CD4-positive, CD25-positive, alpha-beta regulatory T cell (primary cell): ENCODE measurements around the gene COX7A2L. TPM values are rescaled to one million over a fixed set of nuclear protein-coding genes. Genes with fewer than 3 reads are reported as not detected.
A peak's percentile ranks its signal among the peaks of the same experiment; 100 is the strongest.

Experiments used
- ATAC-seq, 2 donors: fragments of 150-1000 bp; cut with Tn5 transposase; one replicate each; pipeline ENCODE4 v1.10.0; 2021; ENCODE audit warnings: low read depth in 2 of 2, moderate number of reproducible peaks in 2 of 2, moderate library complexity in 1 of 2
- DNase-seq, 3 donors: peaks; one replicate each; pipeline versions ENCODE4 v3.0.0 to v3.0.0-alpha.2; 2012 to 2022; ENCODE audit warnings: mixed read lengths in 1 of 3
- H3K27ac ChIP-seq: one replicate; pipeline ENCODE4 v1.7.0; 2013; ENCODE audit warnings: mild to moderate bottlenecking, low read length; ENCODE audit not compliant: insufficient read depth, poor library complexity, severe bottlenecking
- H3K27me3 ChIP-seq: one replicate; pipeline ENCODE4 v1.7.0; 2013; ENCODE audit warnings: low read length; ENCODE audit not compliant: control insufficient read depth, insufficient read depth
- H3K36me3 ChIP-seq: one replicate; pipeline ENCODE4 v1.7.0; 2013; ENCODE audit warnings: mild to moderate bottlenecking, low read length, moderate library complexity; ENCODE audit not compliant: control insufficient read depth, insufficient read depth
- H3K4me1 ChIP-seq: 2 replicates; pipeline ENCODE4 v1.7.0; 2013; ENCODE audit warnings: mild to moderate bottlenecking, low read length; ENCODE audit not compliant: insufficient read depth, control insufficient read depth, poor library complexity, severe bottlenecking
- H3K4me3 ChIP-seq: one replicate; pipeline ENCODE4 v1.7.0; 2013; ENCODE audit warnings: low read depth, mild to moderate bottlenecking, low read length, moderate library complexity
- H3K9me3 ChIP-seq, 2 experiments: 1 replicate in 1 of 2; 2 replicates in 1 of 2; pipeline ENCODE4 v1.7.0; 2013; ENCODE audit warnings: low read length in 2 of 2, mild to moderate bottlenecking in 1 of 2, moderate library complexity in 1 of 2; ENCODE audit not compliant: control insufficient read depth in 2 of 2
- H3K27ac Mint-ChIP-seq, 3 donors: one replicate each; pipeline ENCODE4 v1.8.0; 2020 to 2022; ENCODE audit warnings: mild to moderate bottlenecking in 3 of 3, mixed read lengths in 3 of 3, moderate library complexity in 2 of 3
- H3K27me3 Mint-ChIP-seq: one replicate; pipeline ENCODE4 v1.8.0; 2022; ENCODE audit warnings: mild to moderate bottlenecking, mixed read lengths
- H3K36me3 Mint-ChIP-seq: one replicate; pipeline ENCODE4 v1.8.0; 2020; ENCODE audit warnings: mixed read lengths
- H3K4me1 Mint-ChIP-seq, 4 donors: one replicate each; pipeline ENCODE4 v1.8.0; 2020 to 2022; ENCODE audit warnings: mixed read lengths in 4 of 4, mild to moderate bottlenecking in 1 of 4
- H3K4me3 Mint-ChIP-seq, 4 donors: one replicate each; pipeline ENCODE4 v1.8.0; 2020 to 2022; ENCODE audit warnings: mild to moderate bottlenecking in 4 of 4, mixed read lengths in 4 of 4, moderate library complexity in 3 of 4
- H3K9me3 Mint-ChIP-seq, 7 donors: one replicate each; pipeline ENCODE4 v1.8.0; 2020 to 2022; ENCODE audit warnings: mixed read lengths in 7 of 7, mild to moderate bottlenecking in 3 of 7, moderate library complexity in 2 of 7
- polyA plus RNA-seq, 4 donors: library from polyadenylated mRNA; unstranded; fragments of 300-500 nt; fragmentation: Illumina TruSeq; gene quantifications; one replicate each; pipeline ENCODE4 v1.2.3, GENCODE V29; 2021
- total RNA-seq: library from RNA; stranded (reverse); gene quantifications from one replicate; pipeline ENCODE4 v1.2.3, GENCODE V29; 2022

Gene COX7A2L
- total and polyA plus RNA-seq, 5 donors from 2014 or later, result 57.2 to 214 (median 191) TPM

- DNase-seq (no peak), ATAC-seq (no peak)
- H3K36me3 ChIP-seq, result peaks cover 95% of the 10 kb centered on the region
- no peak overlapping the region for H3K27ac ChIP-seq
- no peaks in the 10 kb centered on the region for H3K27me3 ChIP-seq
- H3K9me3 ChIP-seq, result no peaks in the 10 kb centered on the region
- Mint-ChIP-seq H3K36me3 (peaks cover 62% of the 10 kb centered on the region), H3K4me3 (no peak overlapping the region), H3K9me3 (no peaks in the 10 kb centered on the region), H3K4me1 (peaks cover 7 to 19% (median 10%) of the 10 kb centered on the region in 4 donors), H3K27ac (peak overlapping the region in 2 of 3 donors; percentile 70 to 72), H3K27me3 (no peaks in the 10 kb centered on the region)
- no peaks in the 10 kb centered on the region for H3K4me1 ChIP-seq
- H3K4me3 ChIP-seq, result no peak overlapping the region
These were observed 31.3 kb downstream of the COX7A2L start for GRCh38 chr2:42329736-42330135.

- H3K27me3 Mint-ChIP-seq, result no peaks in the 10 kb centered on the region
- Histone ChIP-seq H3K9me3 (no peaks in the 10 kb centered on the region), H3K4me3 (no peak overlapping the region)
These were observed 32.1 kb downstream of the COX7A2L start for GRCh38 chr2:42328923-42329322.

GRCh38 chr2:42328148-42328833 lies 32.7 kb downstream of the COX7A2L start:
- Histone ChIP-seq H3K27ac (no peak overlapping the region), H3K36me3 (peaks cover 89% of the 10 kb centered on the region), H3K9me3 (no peaks in the 10 kb centered on the region), H3K27me3 (no peaks in the 10 kb centered on the region), H3K4me1 (no peaks in the 10 kb centered on the region), H3K4me3 (no peak overlapping the region)
- H3K4me1 Mint-ChIP-seq, result peaks cover 7 to 19% (median 10%) of the 10 kb centered on the region in 4 donors
- no peak overlapping the region for H3K4me3 Mint-ChIP-seq
- peak overlapping the region in 1 of 3 donors; percentile 46 for H3K27ac Mint-ChIP-seq
- DNase-seq, result peak in 2 of 3 donors; percentile 46 to 52
- H3K27me3 Mint-ChIP-seq, result no peaks in the 10 kb centered on the region
- H3K36me3 Mint-ChIP-seq, result peaks cover 52% of the 10 kb centered on the region
- H3K9me3 Mint-ChIP-seq, result no peaks in the 10 kb centered on the region
- ATAC-seq, result peak in 1 of 2 donors; percentile 41

More at GRCh38 chr2:42328923-42329322, 32.1 kb downstream of the COX7A2L start:
- peak overlapping the region in 1 of 3 donors; percentile 46 for H3K27ac Mint-ChIP-seq
- peaks cover 7 to 19% (median 10%) of the 10 kb centered on the region in 4 donors for H3K4me1 Mint-ChIP-seq
- no peaks in the 10 kb centered on the region for H3K4me1 ChIP-seq
- peaks cover 58% of the 10 kb centered on the region for H3K36me3 Mint-ChIP-seq
- DNase-seq (no peak), ATAC-seq (no peak)
- H3K27ac ChIP-seq, result no peak overlapping the region
- no peak overlapping the region for H3K4me3 Mint-ChIP-seq
- H3K9me3 Mint-ChIP-seq, result no peaks in the 10 kb centered on the region
- H3K27me3 ChIP-seq, result no peaks in the 10 kb centered on the region
- peaks cover 93% of the 10 kb centered on the region for H3K36me3 ChIP-seq

- peaks cover 47% of the 10 kb centered on the region for H3K36me3 Mint-ChIP-seq
- no peaks in the 10 kb centered on the region for H3K9me3 ChIP-seq
- H3K27me3 Mint-ChIP-seq, result no peaks in the 10 kb centered on the region
- H3K27me3 ChIP-seq, result no peaks in the 10 kb centered on the region
- H3K4me3 Mint-ChIP-seq, result no peak overlapping the region
- H3K4me3 ChIP-seq, result no peak overlapping the region
- no peak for DNase-seq
- ATAC-seq, result no peak
- peaks cover under 1% of the 10 kb centered on the region for H3K4me1 ChIP-seq
- peaks cover 87% of the 10 kb centered on the region for H3K36me3 ChIP-seq
- peak overlapping the region in 2 of 3 donors; percentile 41 to 81 for H3K27ac Mint-ChIP-seq
- no peak overlapping the region for H3K27ac ChIP-seq
- H3K4me1 Mint-ChIP-seq, result peaks cover 11 to 22% (median 13%) of the 10 kb centered on the region in 4 donors
- H3K9me3 Mint-ChIP-seq, result no peaks in the 10 kb centered on the region
These were observed 33.9 kb downstream of the COX7A2L start for GRCh38 chr2:42327125-42327524.

- peaks cover 4% of the 10 kb centered on the region for H3K4me1 ChIP-seq
- H3K9me3 ChIP-seq, result no peaks in the 10 kb centered on the region
- Mint-ChIP-seq H3K4me3 (no peak overlapping the region), H3K4me1 (peaks cover 13 to 36% (median 19%) of the 10 kb centered on the region in 4 donors), H3K9me3 (no peaks in the 10 kb centered on the region), H3K27me3 (no peaks in the 10 kb centered on the region), H3K27ac (peak overlapping the region in 1 of 3 donors; percentile 40), H3K36me3 (peaks cover 45% of the 10 kb centered on the region)
- H3K4me3 ChIP-seq, result no peak overlapping the region
- no peak overlapping the region for H3K27ac ChIP-seq
- no peaks in the 10 kb centered on the region for H3K27me3 ChIP-seq
- DNase-seq (no peak), ATAC-seq (no peak)
- H3K36me3 ChIP-seq, result peaks cover 84% of the 10 kb centered on the region
These were observed 35.4 kb downstream of the COX7A2L start for GRCh38 chr2:42325609-42326008.

GRCh38 chr2:42324949-42325348 lies 36.1 kb downstream of the COX7A2L start:
- Mint-ChIP-seq H3K9me3 (no peaks in the 10 kb centered on the region), H3K27ac (peak overlapping the region in 1 of 3 donors; percentile 26), H3K4me1 (peaks cover 13 to 37% (median 19%) of the 10 kb centered on the region in 4 donors), H3K36me3 (peaks cover 45% of the 10 kb centered on the region), H3K4me3 (no peak overlapping the region), H3K27me3 (no peaks in the 10 kb centered on the region)
- ATAC-seq, result no peak
- Histone ChIP-seq H3K27ac (no peak overlapping the region), H3K27me3 (no peaks in the 10 kb centered on the region), H3K4me3 (no peak overlapping the region), H3K4me1 (peaks cover 4% of the 10 kb centered on the region), H3K9me3 (no peaks in the 10 kb centered on the region), H3K36me3 (peaks cover 83% of the 10 kb centered on the region)
- DNase-seq, result no peak

- no peak overlapping the region for H3K27ac ChIP-seq
- peaks cover 39% of the 10 kb centered on the region for H3K36me3 Mint-ChIP-seq
- H3K9me3 Mint-ChIP-seq, result no peaks in the 10 kb centered on the region
These were observed 36.8 kb downstream of the COX7A2L start for GRCh38 chr2:42324244-42324643.

More at GRCh38 chr2:42324244-42324643, 36.8 kb downstream of the COX7A2L start:
- DNase-seq, result no peak
- no peak overlapping the region for H3K4me3 Mint-ChIP-seq
- ATAC-seq, result no peak
- Histone ChIP-seq H3K4me1 (peaks cover 4% of the 10 kb centered on the region), H3K9me3 (no peaks in the 10 kb centered on the region), H3K36me3 (peaks cover 83% of the 10 kb centered on the region), H3K27me3 (no peaks in the 10 kb centered on the region), H3K4me3 (no peak overlapping the region)
- no peaks in the 10 kb centered on the region for H3K27me3 Mint-ChIP-seq
- H3K4me1 Mint-ChIP-seq, result peaks cover 13 to 35% (median 19%) of the 10 kb centered on the region in 4 donors
- peak overlapping the region in 2 of 3 donors; percentile 58 to 71 for H3K27ac Mint-ChIP-seq
